SK-N-SH treated with all-trans-retinoic acid at 6 μM for 48 hours (cell line): ENCODE measurements around the gene TAC4.

ENCODE experiments used
- ISL1 ChIP-seq: fragments of 250-450 bp; sonication (Bioruptor Pico); IDR thresholded peaks from 2 replicates; pipeline ENCODE4 v2.1.2; 2022; ENCODE audit warnings: mild to moderate bottlenecking, moderate library complexity
- OSR1 ChIP-seq: fragments of 250-450 bp; sonication (Bioruptor Pico); IDR thresholded peaks from 2 replicates; pipeline ENCODE4 v1.8.0; 2022; ENCODE audit warnings: moderate library complexity, mild to moderate bottlenecking, inconsistent platforms
- RARB ChIP-seq: fragments of 250-450 bp; sonication (Bioruptor Pico); IDR thresholded peaks from 2 replicates; pipeline ENCODE4 v1.8.0; 2021; ENCODE audit warnings: mild to moderate bottlenecking, moderate library complexity
- ZFP3 ChIP-seq: fragments of 250-450 bp; sonication (Bioruptor Pico); IDR thresholded peaks from 2 replicates; pipeline ENCODE4 v1.5.0; 2020; ENCODE audit warnings: mild to moderate bottlenecking, moderate library complexity
- ZNF565 ChIP-seq: fragments of 450-650 bp; formaldehyde crosslinking; conservative IDR thresholded peaks from 2 replicates; pipeline ENCODE4 v1.5.0; 2020; ENCODE audit warnings: low read depth, mild to moderate bottlenecking, moderate library complexity
- TF ChIP-seq, protein P1 (sequence below): fragments of 250-450 bp; sonication (Bioruptor Pico); IDR thresholded peaks from 2 replicates; pipeline ENCODE4 v1.5.0; 2020; ENCODE audit warnings: mild to moderate bottlenecking, moderate library complexity

GRCh38 chr17:49832840-49833599 lies 14.8 kb downstream of the TAC4 start:
- TF ChIP-seq ZFP3 (CRISPR knock-in tag) (no peak), ISL1 (CRISPR knock-in tag) (no peak), ZNF565 (CRISPR knock-in tag) (no peak), OSR1 (CRISPR knock-in tag) (no peak), RARB (CRISPR knock-in tag) (no peak)
- TF ChIP-seq, protein P1, sequence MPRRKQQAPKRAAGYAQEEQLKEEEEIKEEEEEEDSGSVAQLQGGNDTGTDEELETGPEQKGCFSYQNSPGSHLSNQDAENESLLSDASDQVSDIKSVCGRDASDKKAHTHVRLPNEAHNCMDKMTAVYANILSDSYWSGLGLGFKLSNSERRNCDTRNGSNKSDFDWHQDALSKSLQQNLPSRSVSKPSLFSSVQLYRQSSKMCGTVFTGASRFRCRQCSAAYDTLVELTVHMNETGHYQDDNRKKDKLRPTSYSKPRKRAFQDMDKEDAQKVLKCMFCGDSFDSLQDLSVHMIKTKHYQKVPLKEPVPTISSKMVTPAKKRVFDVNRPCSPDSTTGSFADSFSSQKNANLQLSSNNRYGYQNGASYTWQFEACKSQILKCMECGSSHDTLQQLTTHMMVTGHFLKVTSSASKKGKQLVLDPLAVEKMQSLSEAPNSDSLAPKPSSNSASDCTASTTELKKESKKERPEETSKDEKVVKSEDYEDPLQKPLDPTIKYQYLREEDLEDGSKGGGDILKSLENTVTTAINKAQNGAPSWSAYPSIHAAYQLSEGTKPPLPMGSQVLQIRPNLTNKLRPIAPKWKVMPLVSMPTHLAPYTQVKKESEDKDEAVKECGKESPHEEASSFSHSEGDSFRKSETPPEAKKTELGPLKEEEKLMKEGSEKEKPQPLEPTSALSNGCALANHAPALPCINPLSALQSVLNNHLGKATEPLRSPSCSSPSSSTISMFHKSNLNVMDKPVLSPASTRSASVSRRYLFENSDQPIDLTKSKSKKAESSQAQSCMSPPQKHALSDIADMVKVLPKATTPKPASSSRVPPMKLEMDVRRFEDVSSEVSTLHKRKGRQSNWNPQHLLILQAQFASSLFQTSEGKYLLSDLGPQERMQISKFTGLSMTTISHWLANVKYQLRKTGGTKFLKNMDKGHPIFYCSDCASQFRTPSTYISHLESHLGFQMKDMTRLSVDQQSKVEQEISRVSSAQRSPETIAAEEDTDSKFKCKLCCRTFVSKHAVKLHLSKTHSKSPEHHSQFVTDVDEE (CRISPR knock-in tag): no peak
